H9 (cell line): Measurements from ENCODE around the gene ZNF319. TPM values are rescaled to one million over a fixed set of nuclear protein-coding genes. Genes with fewer than 3 reads are reported as not detected.
A peak's percentile ranks its signal among the peaks of the same experiment; 100 is the strongest.

Experiments
- DNase-seq: peaks from one replicate; pipeline ENCODE4 v3.0.0-alpha.2; 2017
- H2AFZ ChIP-seq: one replicate; pipeline ENCODE4 v1.6.1; 2013; ENCODE audit warnings: mild to moderate bottlenecking, low read length, control low read depth, moderate library complexity
- H2AK5ac ChIP-seq: 2 replicates; pipeline ENCODE4 v1.6.1; 2013; ENCODE audit warnings: low read length, control low read depth, mixed read lengths; ENCODE audit not compliant: insufficient read length
- H2BK120ac ChIP-seq: one replicate; pipeline ENCODE4 v1.6.1; 2013; ENCODE audit warnings: low read depth, mild to moderate bottlenecking, low read length, control low read depth, inconsistent platforms; ENCODE audit not compliant: poor library complexity, severe bottlenecking
- H2BK12ac ChIP-seq: 2 replicates; pipeline ENCODE4 v1.6.1; 2013; ENCODE audit warnings: low read length, control low read depth, mixed read lengths, low read depth; ENCODE audit not compliant: insufficient read length
- H2BK15ac ChIP-seq: 2 replicates; pipeline ENCODE4 v1.6.1; 2013; ENCODE audit warnings: low read depth, low read length, control low read depth
- H2BK20ac ChIP-seq: one replicate; pipeline ENCODE4 v1.6.1; 2013; ENCODE audit warnings: low read depth, mild to moderate bottlenecking, low read length, control low read depth, inconsistent platforms; ENCODE audit not compliant: poor library complexity, severe bottlenecking
- H2BK5ac ChIP-seq: 2 replicates; pipeline ENCODE4 v1.6.1; 2013; ENCODE audit warnings: low read length, control low read depth, mixed read lengths; ENCODE audit not compliant: insufficient read length
- H3K14ac ChIP-seq: 2 replicates; pipeline ENCODE4 v1.6.1; 2013; ENCODE audit warnings: low read length, control low read depth; ENCODE audit not compliant: insufficient read depth
- H3K18ac ChIP-seq: 2 replicates; pipeline ENCODE4 v1.6.1; 2013; ENCODE audit warnings: low read depth, mild to moderate bottlenecking, mixed read lengths, low read length, control low read depth; ENCODE audit not compliant: insufficient read length
- H3K23ac ChIP-seq: 2 replicates; pipeline ENCODE4 v1.6.1; 2013; ENCODE audit warnings: low read length, control low read depth, mixed read lengths, low read depth; ENCODE audit not compliant: insufficient read length
- H3K23me2 ChIP-seq: 2 replicates; pipeline ENCODE4 v1.6.1; 2013; ENCODE audit warnings: low read depth, mild to moderate bottlenecking, mixed read lengths, low read length, control low read depth; ENCODE audit not compliant: insufficient read length, poor library complexity, severe bottlenecking
- H3K27ac ChIP-seq: 2 replicates; pipeline ENCODE4 v1.5.1; 2013; ENCODE audit warnings: low read length, control low read depth, mixed read lengths, low read depth; ENCODE audit not compliant: insufficient read length
- H3K27me3 ChIP-seq: 2 replicates; pipeline ENCODE4 v1.6.1; 2013; ENCODE audit warnings: low read length, control low read depth, inconsistent platforms; ENCODE audit not compliant: insufficient read depth
- H3K4ac ChIP-seq: 2 replicates; pipeline ENCODE4 v1.6.1; 2013; ENCODE audit warnings: low read depth, mild to moderate bottlenecking, control low read depth, inconsistent platforms, low read length, moderate library complexity
- H3K4me1 ChIP-seq: 2 replicates; pipeline ENCODE4 v1.6.1; 2013; ENCODE audit warnings: low read length, control low read depth, inconsistent platforms; ENCODE audit not compliant: insufficient read depth
- H3K4me2 ChIP-seq: 2 replicates; pipeline ENCODE4 v1.6.1; 2013; ENCODE audit warnings: low read length, control low read depth, mixed read lengths; ENCODE audit not compliant: insufficient read length, insufficient read depth
- H3K56ac ChIP-seq: 2 replicates; pipeline ENCODE4 v1.6.1; 2013; ENCODE audit warnings: low read depth, mild to moderate bottlenecking, mixed read lengths, low read length, control low read depth; ENCODE audit not compliant: insufficient read length
- H3K79me1 ChIP-seq: 2 replicates; pipeline ENCODE4 v1.6.1; 2013; ENCODE audit warnings: low read depth, mild to moderate bottlenecking, moderate library complexity, low read length, control low read depth, inconsistent platforms; ENCODE audit not compliant: insufficient read depth, poor library complexity, severe bottlenecking
- H3K79me2 ChIP-seq: 2 replicates; pipeline ENCODE4 v1.6.1; 2013; ENCODE audit warnings: low read length, control low read depth, inconsistent platforms; ENCODE audit not compliant: insufficient read depth
- H3K9ac ChIP-seq: 2 replicates; pipeline ENCODE4 v1.6.1; 2013; ENCODE audit warnings: low read length, control low read depth, mixed read lengths; ENCODE audit not compliant: insufficient read length; ENCODE audit errors: extremely low read depth
- H3K9me3 ChIP-seq: one replicate; pipeline ENCODE4 v1.6.1; 2013; ENCODE audit warnings: low read depth, low read length, inconsistent platforms; ENCODE audit not compliant: control insufficient read depth
- H3T11ph ChIP-seq: one replicate; pipeline ENCODE4 v1.6.1; 2013; ENCODE audit warnings: mild to moderate bottlenecking, low read length, control low read depth, inconsistent platforms
- H4K20me1 ChIP-seq: one replicate; pipeline ENCODE4 v1.6.1; 2013; ENCODE audit not compliant: control insufficient read depth, insufficient read length, insufficient read depth
- H4K5ac ChIP-seq: 2 replicates; pipeline ENCODE4 v1.6.1; 2013; ENCODE audit warnings: low read depth, mild to moderate bottlenecking, mixed read lengths, low read length, control low read depth; ENCODE audit not compliant: insufficient read length
- H4K8ac ChIP-seq: replicated peaks from 2 replicates; pipeline ENCODE4 v1.6.1; 2013; ENCODE audit warnings: low read length, control low read depth, mixed read lengths, low read depth; ENCODE audit not compliant: insufficient read length
- H4K91ac ChIP-seq: 2 replicates; pipeline ENCODE4 v1.6.1; 2013; ENCODE audit warnings: low read depth, mild to moderate bottlenecking, moderate library complexity, mixed read lengths, low read length, control low read depth; ENCODE audit not compliant: insufficient read length
- H3K27ac Mint-ChIP-seq, 3 experiments: 2 replicates in 2 of 3; 3 replicates in 1 of 3; pipeline ENCODE4 v1.8.0; 2020 to 2021; ENCODE audit warnings: mixed read lengths in 3 of 3, mild to moderate bottlenecking in 1 of 3, moderate library complexity in 1 of 3
- H3K27me3 Mint-ChIP-seq: 2 replicates; pipeline ENCODE4 v1.8.0; 2021; ENCODE audit warnings: low read depth, mild to moderate bottlenecking, moderate library complexity, mixed read lengths
- H3K36me3 Mint-ChIP-seq, 3 experiments: 2 replicates in 2 of 3; 3 replicates in 1 of 3; pipeline ENCODE4 v1.8.0; 2020 to 2021; ENCODE audit warnings: low read depth in 3 of 3, mixed read lengths in 3 of 3; ENCODE audit not compliant: insufficient read depth in 1 of 3
- H3K4me1 Mint-ChIP-seq, 2 experiments: 2 replicates each; pipeline ENCODE4 v1.8.0; 2020; ENCODE audit warnings: mixed read lengths in 2 of 2
- H3K4me3 Mint-ChIP-seq, 2 experiments: 2 replicates in 1 of 2; 3 replicates in 1 of 2; pipeline ENCODE4 v1.8.0; 2020 to 2021; ENCODE audit warnings: mild to moderate bottlenecking in 2 of 2, mixed read lengths in 2 of 2, moderate library complexity in 1 of 2
- H3K9me3 Mint-ChIP-seq, 2 experiments: 2 replicates in 1 of 2; 3 replicates in 1 of 2; pipeline ENCODE4 v1.8.0; 2020; ENCODE audit warnings: mild to moderate bottlenecking in 2 of 2, mixed read lengths in 2 of 2, moderate library complexity in 1 of 2
- CTCF ChIP-seq: fragments of 200-600 bp; sonication (generic); conservative IDR thresholded peaks from 3 replicates; pipeline ENCODE4 v1.8.0; 2021; ENCODE audit warnings: antibody characterized with exemption, mild to moderate bottlenecking
- WGBS: extraction: QIAGEN DNeasy Blood & Tissue Kit; methylation state at CpG from one replicate; pipeline ENCODE4 v1.1.7; 2013; ENCODE audit warnings: missing lambda C conversion rate, low lambda C conversion rate, mixed read lengths; ENCODE audit not compliant: insufficient read length; ENCODE audit errors: extremely low coverage; 5-methylcytosine and 5-hydroxymethylcytosine counted together
- total RNA-seq: library from RNA; stranded (reverse); gene quantifications from 2 replicates; pipeline ENCODE4 v1.2.1, GENCODE V29; 2021

ZNF319 gene
- total RNA-seq, 1 experiment from 2014 or later, result 5.6 TPM

- no peak overlapping the region for H3K9ac ChIP-seq
- H2BK20ac ChIP-seq, result no peak overlapping the region
- Mint-ChIP-seq H3K36me3 (peaks cover 20 to 51% (median 44%) of the 10 kb centered on the region in 3 experiments; a peak in 6 of 7 replicates), H3K27ac (no peak overlapping the region), H3K4me1 (peaks cover 16 to 17% of the 10 kb centered on the region in 2 experiments), H3K27me3 (no peaks in the 10 kb centered on the region), H3K9me3 (peaks cover 0 to 6% of the 10 kb centered on the region in 2 experiments; a peak in 3 of 5 replicates), H3K4me3 (peak overlapping the region in 1 of 2 experiments; percentile 32; a peak in 2 of 5 replicates)
- no peak overlapping the region for H2BK15ac ChIP-seq
- no peak overlapping the region for H4K5ac ChIP-seq
- H2AK5ac ChIP-seq, result no peak overlapping the region
- H4K91ac ChIP-seq, result no peak overlapping the region
- peaks cover 2% of the 10 kb centered on the region; the same call in 1 of the 2 replicates for H3K4me1 ChIP-seq
- no peaks in the 10 kb centered on the region for H4K20me1 ChIP-seq
- H3K4ac ChIP-seq, result no peak overlapping the region
- WGBS, result no CpG with 5 or more reads among the region's 9 CpGs
- H3K18ac ChIP-seq, result no peak overlapping the region
- no peak overlapping the region for H3K56ac ChIP-seq
- H2BK12ac ChIP-seq, result no peak overlapping the region
- no peak overlapping the region for H3K27ac ChIP-seq
- no peaks in the 10 kb centered on the region; the same call in 1 of the 2 replicates for H3K79me2 ChIP-seq
- no peak overlapping the region for H3K14ac ChIP-seq
- H4K8ac ChIP-seq, result no peak overlapping the region
- no peak overlapping the region for H3K4me2 ChIP-seq
- H3K9me3 ChIP-seq, result no peaks in the 10 kb centered on the region
- H3K23ac ChIP-seq, result no peak overlapping the region
- no peak overlapping the region for H2AFZ ChIP-seq
- no peak overlapping the region for H2BK5ac ChIP-seq
- H3K27me3 ChIP-seq, result no peaks in the 10 kb centered on the region
- no peak overlapping the region for H3T11ph ChIP-seq
- no peak overlapping the region for H2BK120ac ChIP-seq
- no peaks in the 10 kb centered on the region for H3K79me1 ChIP-seq
- DNase-seq, result no peak
- TF ChIP-seq CTCF, result no peak
- H3K23me2 ChIP-seq, result peaks cover 8% of the 10 kb centered on the region
Measured at GRCh38 chr16:58002416-58002800, 1.9 kb upstream of the ZNF319 start.
